Lung microvascular endothelial cell (primary cell): ENCODE measurements around the gene SPATA12. TPM values are rescaled to one million over a fixed set of nuclear protein-coding genes. Genes with fewer than 3 reads are reported as not detected.

Experiments used
- DNase-seq, 2 donors: peaks; one replicate each; pipeline versions ENCODE4 v3.0.0 to v3.0.0-alpha.2; 2010; ENCODE audit warnings: low read depth in 2 of 2
- total RNA-seq: library from RNA; depleted of rRNA; stranded (reverse); fragments of >200 nt; gene quantifications from 2 replicates; pipeline ENCODE4 v1.2.1, GENCODE V29; 2014

Gene SPATA12
- total RNA-seq, 1 donor from 2014 or later = not detected

DNA sequence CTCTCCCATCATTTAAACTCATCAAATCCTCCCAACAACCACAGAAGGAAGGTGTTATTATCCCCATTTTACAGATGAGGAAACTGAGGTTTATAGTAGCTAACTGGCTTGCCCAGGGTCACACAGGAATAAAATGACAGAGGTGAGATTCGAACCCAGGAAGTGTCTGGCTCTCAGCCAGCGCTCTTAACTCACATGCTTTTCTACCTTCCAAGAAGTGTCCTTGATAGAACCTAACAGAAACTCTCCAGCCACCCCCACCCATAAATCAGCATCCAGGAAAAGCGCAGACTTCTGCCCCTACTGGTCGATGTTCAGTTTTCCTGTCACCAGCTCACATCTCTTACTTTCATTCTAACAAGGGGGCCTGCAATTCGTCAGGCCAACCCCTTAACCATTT, 51.7 kb downstream of the SPATA12 start:
- peak in 1 of 2 donors; percentile 17 for DNase-seq

DNA sequence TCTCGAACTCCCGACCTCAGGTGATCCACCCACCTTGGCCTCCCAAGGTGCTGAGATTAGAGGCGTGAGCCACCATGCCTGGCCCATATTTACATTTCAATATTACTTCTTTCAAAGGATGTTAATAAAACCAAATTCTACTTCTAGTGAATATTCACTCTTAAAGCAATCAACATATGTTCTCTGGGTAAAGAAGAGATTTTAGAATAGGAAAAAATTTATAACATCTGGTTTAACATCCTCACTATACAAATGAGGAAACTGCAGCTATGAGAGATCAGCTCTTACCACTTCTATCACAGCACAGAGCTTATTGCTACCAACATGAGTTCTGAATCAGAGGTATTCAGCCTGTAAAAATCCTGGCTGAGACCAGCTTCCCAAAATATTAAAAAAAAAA, 56.0 kb downstream of the SPATA12 start:
- DNase-seq = no peak

DNA sequence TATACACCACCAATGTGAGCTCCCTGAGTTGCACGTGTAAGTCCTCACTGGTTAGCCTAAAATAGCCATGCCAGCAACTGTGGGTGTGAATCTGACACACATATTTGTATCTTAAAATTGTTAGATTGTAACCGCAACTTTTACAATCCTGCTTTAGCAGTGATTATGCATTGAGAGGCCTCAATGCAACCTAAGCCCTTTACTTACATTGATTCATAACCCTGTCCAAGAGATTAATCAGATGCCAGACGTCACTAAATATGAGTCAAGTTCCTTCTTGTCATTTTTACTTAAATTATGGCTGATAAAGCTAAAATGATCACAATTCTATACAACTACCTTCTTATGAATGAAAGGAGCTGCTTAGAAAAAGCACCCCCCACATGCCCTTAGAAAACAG, 57.8 kb downstream of the SPATA12 start:
- peak in 1 of 2 donors; percentile 15 for DNase-seq

DNA sequence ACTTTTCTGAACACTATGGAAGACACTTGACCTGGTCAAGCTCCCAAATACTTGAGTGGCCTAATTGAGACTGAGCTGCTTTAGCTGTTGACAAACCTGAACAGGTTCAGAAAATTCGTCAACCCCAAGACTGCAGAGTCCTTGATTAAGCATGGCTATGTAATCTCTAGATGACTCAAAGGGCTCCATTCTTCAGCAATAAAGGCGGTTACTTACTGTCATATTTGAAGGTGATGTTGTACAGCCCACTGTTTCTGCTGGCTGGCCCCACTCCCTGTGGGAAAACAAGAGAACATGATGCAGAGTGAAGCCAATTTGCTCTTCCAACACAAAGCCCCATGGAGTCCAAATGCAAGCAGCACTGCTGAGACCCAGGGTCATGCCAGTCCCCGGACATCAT, 59.6 kb downstream of the SPATA12 start:
- DNase-seq = no peak

DNA sequence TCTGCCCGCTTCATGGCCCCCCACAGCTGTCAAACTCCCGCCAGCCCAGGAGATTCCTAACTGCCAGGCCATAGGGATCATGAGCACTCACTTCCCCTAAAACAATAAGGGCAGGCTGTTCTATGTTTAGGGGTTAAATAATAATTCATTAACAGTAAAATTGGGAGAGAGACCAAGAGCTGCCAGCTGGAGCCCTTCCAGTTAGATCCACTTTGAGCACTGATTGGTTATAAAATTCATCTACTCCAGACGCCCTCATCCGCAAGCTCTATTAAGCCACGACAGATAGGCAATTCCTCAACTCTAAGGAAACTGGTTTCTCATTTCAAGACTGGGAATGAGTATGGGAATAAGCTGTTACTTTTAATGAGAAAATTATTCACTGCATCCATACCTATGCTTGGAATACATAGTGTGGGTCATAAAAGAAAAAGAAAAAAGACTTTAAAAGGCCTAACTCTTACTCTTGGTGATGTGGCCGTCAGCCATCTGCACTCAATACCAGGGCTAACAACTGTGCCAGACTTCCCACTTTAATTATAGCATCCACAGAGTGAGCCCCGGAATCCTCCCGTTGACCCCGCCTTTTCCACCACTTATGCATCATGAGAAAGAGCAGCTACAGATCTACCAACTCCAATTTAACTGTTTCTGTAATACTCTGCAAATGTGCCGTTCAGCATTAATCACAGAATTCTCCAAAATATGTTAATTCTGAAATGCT, 60.1 kb downstream of the SPATA12 start:
- DNase-seq = no peak

Other genes with a start within 250 kb of the SPATA12 start
- gene IL17RD, start 104.7 kb downstream of the SPATA12 start, total RNA-seq = 0.20 and 0.65 TPM in 2 replicates
- gene HESX1, start 139.3 kb downstream of the SPATA12 start, total RNA-seq = under 0.01 and 0.22 TPM in 2 replicates
- 31.8 and 38.7 TPM in 2 replicates for gene APPL1, start 167.1 kb downstream of the SPATA12 start, total RNA-seq
- gene ASB14, start 232.0 kb downstream of the SPATA12 start, total RNA-seq = not detected in 2 replicates